NT2/D1 (cell line): Measurements from ENCODE around the gene TRAF6.
"Not testable (repeated sequence)": the region's sequence is repeated elsewhere in the genome, so short reads cannot be mapped to it uniquely, and the experiment has no call there.

Experiments used
- DNase-seq: peaks from one replicate; pipeline ENCODE4 v3.0.0-alpha.2; 2011; ENCODE audit warnings: low read depth, low spot score
- H3K27me3 ChIP-seq: 2 replicates; pipeline ENCODE4 v1.6.0; 2011; ENCODE audit warnings: mild to moderate bottlenecking; ENCODE audit not compliant: insufficient read length, insufficient read depth
- H3K36me3 ChIP-seq: 2 replicates; pipeline ENCODE4 v1.6.1; 2011; ENCODE audit warnings: mild to moderate bottlenecking, low read length, mixed read lengths; ENCODE audit not compliant: insufficient read depth, insufficient read length
- H3K4me1 ChIP-seq: 2 replicates; pipeline ENCODE4 v1.5.1; 2011; ENCODE audit not compliant: insufficient read depth, insufficient read length
- H3K4me3 ChIP-seq: 2 replicates; pipeline ENCODE4 v1.5.1; 2011; ENCODE audit warnings: low read depth; ENCODE audit not compliant: insufficient read length
- H3K9ac ChIP-seq: 2 replicates; pipeline ENCODE4 v1.6.0; 2011; ENCODE audit warnings: low read depth; ENCODE audit not compliant: insufficient read length
- H3K9me3 ChIP-seq: 2 replicates; pipeline ENCODE4 v1.5.1; 2011; ENCODE audit warnings: mild to moderate bottlenecking, low read length; ENCODE audit not compliant: insufficient read depth
- SUZ12 ChIP-seq: IDR thresholded peaks from 2 replicates; pipeline ENCODE4 v1.6.1; 2011; ENCODE audit not compliant: insufficient read length, insufficient read depth; ENCODE audit errors: extremely low read depth
- YY1 ChIP-seq: IDR thresholded peaks from 2 replicates; pipeline ENCODE4 v1.6.1; 2011; ENCODE audit not compliant: insufficient read length, insufficient read depth
- ZNF274 ChIP-seq: IDR thresholded peaks from 2 replicates; pipeline ENCODE4 v1.6.1; 2011; ENCODE audit warnings: mild to moderate bottlenecking, low read depth, low read length

The TRAF6 gene

DNA sequence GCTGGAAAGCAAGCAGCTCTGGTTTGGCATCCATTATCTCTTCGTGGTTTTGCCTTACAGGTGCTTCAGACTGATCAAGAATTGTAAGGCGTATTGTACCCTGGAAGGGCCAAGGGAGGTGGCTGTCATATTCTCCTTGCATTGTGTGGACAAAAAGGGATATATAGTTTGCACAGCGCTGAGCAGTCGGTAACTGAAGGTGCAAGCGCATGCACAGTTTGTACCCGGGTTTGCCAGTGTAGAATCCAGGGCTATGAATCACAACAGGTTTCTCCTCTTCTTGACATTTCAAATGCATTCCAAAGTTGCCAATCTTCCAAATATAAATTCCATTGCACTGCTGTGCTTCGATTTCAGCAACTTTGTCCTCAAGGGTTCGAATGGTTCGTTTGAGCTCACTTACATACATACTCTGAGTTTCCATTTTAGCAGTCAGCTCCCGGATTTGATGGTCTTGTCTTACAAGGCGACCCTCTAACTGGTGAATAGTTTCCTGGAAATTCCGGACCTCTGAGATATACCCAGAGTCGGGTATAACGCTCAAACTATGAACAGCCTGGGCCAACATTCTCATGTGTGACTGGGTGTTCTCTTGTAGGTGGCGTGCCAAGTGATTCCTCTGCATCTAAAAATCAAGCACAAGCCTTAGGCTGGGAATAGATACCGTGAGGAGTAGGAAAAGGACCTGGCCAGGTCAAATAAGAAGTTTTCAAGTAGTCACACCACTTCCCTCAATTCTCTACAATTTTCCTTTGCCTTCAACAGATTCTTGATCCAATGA lies 19.9 kb downstream of the TRAF6 start:
- DNase-seq: no peak
- Histone ChIP-seq H3K36me3 (peaks cover 93% of the 10 kb centered on the region), H3K9ac (no peak overlapping the region), H3K27me3 (no peaks in the 10 kb centered on the region), H3K4me1 (no peaks in the 10 kb centered on the region), H3K4me3 (no peak overlapping the region), H3K9me3 (no peaks in the 10 kb centered on the region)
- TF ChIP-seq SUZ12 (no peak), YY1 (no peak), ZNF274 (no peak)

DNA sequence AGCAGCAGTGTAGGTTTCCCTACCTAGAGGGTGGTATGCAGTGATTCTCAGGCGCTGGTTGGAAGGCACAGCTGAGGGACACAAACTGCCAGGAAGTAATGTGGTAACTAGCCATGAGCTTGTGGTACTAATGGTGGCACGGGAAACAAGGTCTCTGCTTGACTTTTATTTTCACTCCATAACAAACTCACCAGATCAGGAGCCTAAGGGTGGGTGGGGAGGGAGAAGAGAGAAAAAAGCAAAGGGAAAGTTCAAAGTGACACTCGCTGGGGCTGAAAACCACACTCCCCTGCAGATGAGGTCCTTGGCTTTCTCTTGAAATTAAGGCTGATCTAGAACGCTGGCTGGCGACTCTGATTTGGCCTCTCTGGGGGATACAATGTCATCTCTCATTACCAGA lies 22.0 kb downstream of the TRAF6 start:
- Histone ChIP-seq H3K4me1 (no peaks in the 10 kb centered on the region), H3K27me3 (no peaks in the 10 kb centered on the region), H3K9ac (no peak overlapping the region), H3K36me3 (peaks cover 85% of the 10 kb centered on the region), H3K9me3 (no peaks in the 10 kb centered on the region; the same call in 1 of the 2 replicates), H3K4me3 (no peak overlapping the region)
- DNase-seq: no peak
- no peak for TF ChIP-seq ZNF274
- TF ChIP-seq YY1: no peak
- TF ChIP-seq SUZ12: no peak

DNA sequence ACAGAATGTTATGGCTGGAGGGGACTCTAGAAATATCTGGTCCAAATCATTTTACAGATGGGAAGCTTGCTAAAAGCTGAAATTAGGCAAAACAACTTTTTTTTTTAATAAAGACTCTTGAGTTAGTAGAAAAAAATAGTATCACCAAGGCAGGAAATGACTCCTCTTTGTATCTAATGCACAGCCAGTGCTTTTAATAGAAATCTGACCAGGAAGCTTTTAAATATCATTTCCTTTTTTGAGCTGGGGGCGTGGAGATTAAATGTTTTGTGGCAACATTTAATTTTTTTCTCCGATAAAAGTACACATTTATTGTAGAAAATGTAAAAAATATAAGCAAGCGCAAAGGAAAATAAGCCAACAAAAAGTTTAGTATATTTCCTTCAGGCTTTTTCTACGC lies 22.5 kb downstream of the TRAF6 start:
- Histone ChIP-seq H3K27me3 (no peaks in the 10 kb centered on the region), H3K4me1 (no peaks in the 10 kb centered on the region), H3K9me3 (no peaks in the 10 kb centered on the region; the same call in 1 of the 2 replicates), H3K9ac (no peak overlapping the region), H3K4me3 (no peak overlapping the region), H3K36me3 (peaks cover 80% of the 10 kb centered on the region)
- no peak for TF ChIP-seq SUZ12
- TF ChIP-seq ZNF274: no peak
- TF ChIP-seq YY1: no peak
- no peak for DNase-seq

DNA sequence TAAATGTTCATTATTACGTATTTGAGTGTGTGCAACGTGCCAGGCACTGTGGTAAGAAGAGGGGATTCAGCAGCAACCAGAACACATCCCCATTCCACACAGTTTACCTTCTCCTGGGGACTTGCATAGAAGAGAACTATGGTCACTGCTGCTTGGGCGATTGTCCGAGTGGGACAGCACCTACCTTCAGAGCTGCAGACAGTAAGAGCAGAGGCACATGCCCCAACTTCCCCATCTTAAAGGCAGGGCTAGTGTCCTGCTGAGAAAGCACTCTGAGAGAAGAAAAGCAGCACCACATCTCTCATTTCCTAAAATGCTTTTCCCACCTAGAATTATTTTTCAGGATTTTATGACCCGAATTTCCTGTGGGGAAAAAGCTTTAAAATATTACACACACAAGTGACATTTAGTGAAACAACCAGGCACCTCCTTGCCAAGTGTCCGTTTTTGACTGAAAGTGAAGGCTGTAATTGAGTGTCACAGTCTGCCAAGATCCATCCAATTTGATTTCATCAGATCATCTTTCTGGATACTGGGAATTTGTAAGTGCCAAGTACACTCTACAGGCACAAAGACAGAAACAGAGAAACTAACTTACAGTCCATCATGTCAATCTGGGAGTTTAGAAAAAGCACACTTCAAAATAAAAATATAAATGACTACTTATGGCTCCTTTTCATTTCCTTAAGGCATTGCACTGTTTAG lies 24.6 kb downstream of the TRAF6 start:
- TF ChIP-seq YY1: no peak
- no peak for TF ChIP-seq SUZ12
- no peak for TF ChIP-seq ZNF274
- Histone ChIP-seq H3K4me3 (no peak overlapping the region), H3K27me3 (no peaks in the 10 kb centered on the region), H3K9ac (no peak overlapping the region), H3K4me1 (no peaks in the 10 kb centered on the region), H3K9me3 (no peaks in the 10 kb centered on the region; the same call in 1 of the 2 replicates), H3K36me3 (peaks cover 59% of the 10 kb centered on the region)
- no peak for DNase-seq

DNA sequence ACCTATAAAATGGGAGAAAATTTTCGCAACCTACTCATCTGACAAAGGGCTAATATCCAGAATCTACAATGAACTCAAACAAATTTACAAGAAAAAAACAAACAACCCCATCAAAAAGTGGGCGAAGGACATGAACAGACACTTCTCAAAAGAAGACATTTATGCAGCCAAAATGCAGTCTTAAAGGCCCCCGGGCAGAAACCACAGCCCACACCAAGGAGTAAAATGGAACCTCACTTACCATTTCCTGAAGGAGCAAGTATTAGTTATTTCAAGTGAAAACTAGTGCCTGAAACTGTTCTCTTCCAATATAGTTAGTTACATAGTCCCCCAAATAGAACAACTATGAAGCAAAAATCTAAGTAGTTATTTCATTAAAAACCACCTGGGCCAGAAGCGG lies 27.0 kb downstream of the TRAF6 start:
- H3K9me3 ChIP-seq, H3K27me3 ChIP-seq, H3K4me1 ChIP-seq, DNase-seq, H3K4me3 ChIP-seq, H3K9ac ChIP-seq: not testable (repeated sequence)
- H3K36me3 ChIP-seq: peaks cover 35% of the 10 kb centered on the region

DNA sequence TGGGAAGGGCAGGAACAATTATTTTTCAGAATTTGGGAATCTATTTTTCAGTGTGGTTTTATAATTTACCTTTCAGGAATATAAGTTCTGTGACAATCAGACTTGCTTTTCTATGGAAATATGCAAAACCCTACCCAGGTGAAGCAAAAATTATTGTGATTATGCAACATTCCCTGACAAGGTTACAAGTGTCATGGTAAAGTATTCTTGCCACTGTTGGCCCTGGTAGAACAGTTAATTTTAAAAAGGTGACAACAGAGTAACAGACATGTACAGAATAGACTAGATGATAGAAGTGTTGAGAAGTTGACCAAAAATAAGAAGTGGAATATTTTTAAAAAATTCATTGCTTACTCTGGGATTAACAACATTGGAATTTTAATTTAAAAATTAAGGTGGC lies 29.2 kb downstream of the TRAF6 start:
- TF ChIP-seq ZNF274 (no peak), SUZ12 (no peak), YY1 (no peak)
- Histone ChIP-seq H3K9me3 (no peaks in the 10 kb centered on the region; the same call in 1 of the 2 replicates), H3K36me3 (peaks cover 19% of the 10 kb centered on the region), H3K9ac (no peak overlapping the region), H3K4me1 (peaks cover 3% of the 10 kb centered on the region), H3K27me3 (no peaks in the 10 kb centered on the region), H3K4me3 (no peak overlapping the region)
- no peak for DNase-seq

DNA sequence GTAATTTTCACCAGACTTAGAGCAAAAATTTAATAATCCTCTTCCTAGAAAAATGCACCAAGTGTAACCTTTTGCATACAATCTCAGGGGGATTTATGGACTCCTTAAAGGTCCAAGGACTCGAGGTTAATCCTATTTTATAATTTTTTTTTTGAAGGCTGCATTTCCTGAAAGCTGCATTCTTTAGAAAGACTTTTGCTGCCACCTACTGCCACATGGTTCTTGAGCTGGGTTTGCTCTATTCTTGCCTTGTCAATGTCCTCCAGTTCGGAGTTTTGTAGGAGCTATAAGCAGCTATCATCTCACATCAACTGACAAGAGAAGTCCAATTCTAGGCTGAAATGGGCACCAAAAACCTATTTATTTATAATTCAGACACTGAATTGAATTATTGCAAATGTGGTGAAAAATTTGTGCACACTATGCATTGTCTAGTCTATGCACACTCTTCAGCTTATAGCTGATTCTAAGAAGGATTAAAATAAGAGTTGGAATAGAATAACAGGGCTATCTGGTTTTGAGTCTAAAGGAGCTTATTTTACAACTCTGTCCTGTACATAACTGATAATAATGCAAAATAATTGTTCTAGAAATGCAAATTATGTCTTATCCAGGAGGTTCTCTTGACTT lies 31.3 kb downstream of the TRAF6 start:
- H3K27me3 ChIP-seq: no peaks in the 10 kb centered on the region
- H3K9me3 ChIP-seq: no peaks in the 10 kb centered on the region; the same call in 1 of the 2 replicates
- H3K36me3 ChIP-seq: peaks cover 2% of the 10 kb centered on the region
- DNase-seq: no peak
- TF ChIP-seq SUZ12 (no peak), YY1 (no peak), ZNF274 (no peak)
- H3K4me3 ChIP-seq: no peak overlapping the region
- H3K4me1 ChIP-seq: peaks cover 3% of the 10 kb centered on the region
- no peak overlapping the region for H3K9ac ChIP-seq
